SK-N-SH treated with all-trans-retinoic acid at 6 μM for 48 hours (cell line): ENCODE results near the gene FEZF1.

ENCODE experiments used
- TSHZ2 ChIP-seq: fragments of 250-450 bp; sonication (Bioruptor Pico); IDR thresholded peaks from 2 replicates; pipeline ENCODE4 v1.5.0; 2020; ENCODE audit warnings: mild to moderate bottlenecking, moderate library complexity
- ZNF8 ChIP-seq: fragments of 450-650 bp; formaldehyde crosslinking; IDR thresholded peaks from 2 replicates; pipeline ENCODE4 v1.5.0; 2020; ENCODE audit warnings: mild to moderate bottlenecking, moderate library complexity

GRCh38 chr7:122262246-122262645 is 42.3 kb downstream of the FEZF1 start:
- TF ChIP-seq ZNF8 (no peak), TSHZ2 (CRISPR knock-in tag) (no peak)
